ENCODE data around the gene PIKFYVE.
A peak's percentile ranks its signal among the peaks of the same experiment; 100 is the strongest.

The PIKFYVE gene

DNA sequence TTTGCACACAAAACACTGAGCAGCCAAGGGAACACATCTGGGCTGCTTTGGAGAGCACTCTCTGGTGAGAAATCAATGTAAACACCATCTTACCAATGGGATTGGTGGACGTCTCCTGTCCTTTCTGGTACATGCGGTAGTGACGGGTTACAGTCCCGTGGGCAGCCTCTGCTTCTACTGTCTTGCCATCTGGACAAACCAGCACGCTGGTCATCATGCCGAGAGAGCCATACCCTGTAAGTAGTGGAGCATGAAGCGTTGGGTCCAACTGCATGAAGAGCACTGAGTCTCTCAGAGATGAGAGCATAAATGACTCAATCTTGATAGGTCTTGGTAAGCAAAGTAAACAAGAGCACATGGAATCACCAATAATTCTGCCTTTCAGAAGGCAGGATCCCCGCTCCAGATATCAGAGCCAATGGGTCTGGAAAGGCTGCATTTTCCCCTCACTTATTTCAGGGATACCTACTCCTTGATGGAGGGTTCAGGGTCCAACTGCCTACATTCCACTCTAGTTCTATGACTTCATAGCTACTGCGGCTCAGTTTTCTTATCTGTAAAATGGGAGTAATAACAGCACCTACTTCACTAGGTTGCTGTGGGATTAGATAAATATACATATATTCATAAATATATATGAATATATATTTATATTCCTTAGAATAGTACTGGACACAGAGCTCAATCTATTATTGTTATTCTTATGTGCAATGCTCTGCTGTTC lies 26.1 kb upstream of the PIKFYVE start:
- H3K36me3 ChIP-seq, result peaks cover 100% of the 10 kb centered on the region
- no peaks in the 10 kb centered on the region for H4K20me1 ChIP-seq
- no peak for TF ChIP-seq Cebpa-rat (IDR thresholded peaks at IDR 0.05)

GRCh38 chr2:208240619-208241209 lies 25.3 kb upstream of the PIKFYVE start:
- Histone ChIP-seq H3K9ac (no peak overlapping the region), H3K9me3 (no peaks in the 10 kb centered on the region), H3K4me3 (no peak overlapping the region), H3K4me2 (no peak overlapping the region), H4K20me1 (no peaks in the 10 kb centered on the region), H3K27ac (no peak overlapping the region), H3K36me3 (peaks cover 100% of the 10 kb centered on the region), H3K4me1 (no peaks in the 10 kb centered on the region), H3K27me3 (no peaks in the 10 kb centered on the region)
- TF ChIP-seq Cebpa-rat (IDR thresholded peaks at IDR 0.05), result no peak

More for the DNA sequence above, 26.1 kb upstream of the PIKFYVE start:
- Histone ChIP-seq H3K4me2 (no peak overlapping the region), H3K9ac (no peak overlapping the region), H3K4me1 (no peaks in the 10 kb centered on the region), H3K27ac (no peak overlapping the region), H3K4me3 (no peak overlapping the region), H3K9me3 (no peaks in the 10 kb centered on the region), H3K27me3 (no peaks in the 10 kb centered on the region)

DNA sequence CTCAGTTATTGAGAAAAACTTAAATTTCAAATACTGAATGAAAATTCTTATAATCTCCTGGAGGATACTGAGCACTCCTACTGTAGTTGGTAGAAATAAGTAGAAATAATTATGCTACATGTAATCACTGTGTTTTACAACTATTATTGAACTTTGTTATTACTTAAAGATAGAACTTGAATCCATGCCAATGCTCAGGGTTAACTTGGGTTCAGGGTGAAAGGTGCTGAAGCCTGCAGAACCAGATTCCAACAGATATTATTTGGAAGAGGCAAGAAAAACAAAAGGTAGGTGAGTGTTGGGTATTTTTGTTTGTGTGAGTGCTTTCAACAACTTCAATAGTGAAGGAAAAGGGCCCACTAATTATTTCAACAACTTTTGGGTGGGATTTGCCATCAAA lies 21.6 kb upstream of the PIKFYVE start:
- H3K36me3 ChIP-seq, result peaks cover 100% of the 10 kb centered on the region
- H3K4me1 ChIP-seq, result peaks cover 20% of the 10 kb centered on the region
- H3K27me3 ChIP-seq, result no peaks in the 10 kb centered on the region
- TF ChIP-seq Cebpa-rat (IDR thresholded peaks at IDR 0.05), result no peak
- no peak overlapping the region for H3K4me3 ChIP-seq
- no peak overlapping the region for H3K9ac ChIP-seq
- H4K20me1 ChIP-seq, result no peaks in the 10 kb centered on the region
- H3K4me2 ChIP-seq, result no peak overlapping the region
- no peaks in the 10 kb centered on the region for H3K9me3 ChIP-seq
- H3K27ac ChIP-seq, result no peak overlapping the region

DNA sequence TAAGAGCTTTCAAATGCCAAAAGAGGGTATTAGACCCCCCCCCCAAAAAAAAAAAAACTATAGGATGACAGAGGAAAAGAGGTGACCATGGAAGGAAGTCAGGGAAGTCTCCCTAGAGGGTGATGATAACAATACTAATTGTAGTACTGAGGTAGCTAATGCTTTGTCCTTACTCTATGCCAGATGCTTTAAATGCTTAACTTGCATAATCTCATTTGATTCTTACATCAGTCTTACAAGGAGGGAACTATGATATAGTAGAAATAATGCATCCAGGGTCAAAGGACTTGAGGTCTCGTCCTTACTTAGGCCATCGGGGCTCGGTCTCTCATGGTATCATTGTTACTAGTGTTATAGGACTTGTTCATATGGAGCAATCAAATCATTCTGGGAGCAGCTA lies 20.3 kb upstream of the PIKFYVE start:
- no peak overlapping the region for H3K9ac ChIP-seq
- H3K4me1 ChIP-seq, result peaks cover 27% of the 10 kb centered on the region
- peaks cover 100% of the 10 kb centered on the region for H3K36me3 ChIP-seq
- no peaks in the 10 kb centered on the region for H3K27me3 ChIP-seq
- no peak overlapping the region for H3K27ac ChIP-seq
- no peaks in the 10 kb centered on the region for H3K9me3 ChIP-seq
- TF ChIP-seq Cebpa-rat (IDR thresholded peaks at IDR 0.05), result no peak
- no peaks in the 10 kb centered on the region for H4K20me1 ChIP-seq
- no peak overlapping the region for H3K4me3 ChIP-seq
- H3K4me2 ChIP-seq, result no peak overlapping the region

DNA sequence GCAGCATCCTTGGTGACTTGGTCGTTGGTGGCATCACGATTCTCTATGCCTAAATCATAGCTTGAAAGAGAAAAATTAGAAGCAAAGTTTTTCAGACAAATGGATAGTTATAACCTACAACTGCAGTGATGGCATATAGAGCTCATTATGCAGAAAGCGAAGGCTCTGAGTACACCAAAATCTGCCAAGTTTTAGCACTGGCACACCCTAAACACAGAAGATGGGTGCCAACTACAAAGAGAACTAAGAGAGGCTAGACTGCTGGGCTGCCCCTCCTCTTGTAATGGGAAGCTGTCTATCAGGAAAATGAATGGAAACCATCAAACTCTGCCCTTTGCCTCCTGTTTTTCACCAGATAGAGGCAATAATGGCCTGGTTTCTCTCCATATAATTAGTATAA lies 17.5 kb upstream of the PIKFYVE start:
- no peak for TF ChIP-seq Cebpa-rat (IDR thresholded peaks at IDR 0.05)
- peaks cover 93% of the 10 kb centered on the region for H3K36me3 ChIP-seq
- H3K9me3 ChIP-seq, result no peaks in the 10 kb centered on the region
- H3K27me3 ChIP-seq, result no peaks in the 10 kb centered on the region
- peak overlapping the region; percentile 27; the same call in 1 of the 2 replicates for H3K4me2 ChIP-seq
- H3K9ac ChIP-seq, result no peak overlapping the region
- peaks cover 7% of the 10 kb centered on the region; the same call in 1 of the 2 replicates for H4K20me1 ChIP-seq
- no peak overlapping the region for H3K27ac ChIP-seq
- peaks cover 56% of the 10 kb centered on the region for H3K4me1 ChIP-seq
- no peak overlapping the region for H3K4me3 ChIP-seq

DNA sequence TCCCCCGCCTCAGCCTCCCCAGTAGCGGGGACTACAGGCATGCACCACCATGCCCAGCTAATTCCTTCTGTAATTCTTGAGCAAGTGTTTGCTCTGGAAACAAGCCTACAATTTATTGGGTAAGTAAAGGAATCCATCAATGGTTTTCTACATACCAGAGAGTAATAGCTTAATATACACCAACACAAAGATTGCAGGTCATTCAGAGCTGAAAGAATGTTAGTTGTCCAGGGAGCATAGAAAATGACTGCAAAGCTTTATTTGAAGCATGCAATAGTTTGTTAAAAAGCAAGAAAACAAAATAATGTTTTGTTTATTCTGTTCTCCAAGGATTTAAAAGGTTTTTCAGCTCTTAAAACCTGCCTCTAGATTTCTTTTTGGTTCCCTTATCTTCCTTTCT lies 16.8 kb upstream of the PIKFYVE start:
- Histone ChIP-seq H4K20me1 (peaks cover 11% of the 10 kb centered on the region; the same call in 1 of the 2 replicates), H3K9ac (no peak overlapping the region), H3K27ac (no peak overlapping the region), H3K4me3 (no peak overlapping the region), H3K4me2 (no peak overlapping the region), H3K9me3 (no peaks in the 10 kb centered on the region), H3K4me1 (peaks cover 60% of the 10 kb centered on the region), H3K27me3 (no peaks in the 10 kb centered on the region), H3K36me3 (peaks cover 86% of the 10 kb centered on the region)
- TF ChIP-seq Cebpa-rat (IDR thresholded peaks at IDR 0.05), result no peak

- H3K9ac ChIP-seq, result no peak overlapping the region
- H3K27ac ChIP-seq, result 0 out of 2 replicates have a peak overlapping the region, but pooled peaks have one; percentile 3
- no peak overlapping the region for H3K4me3 ChIP-seq
- H4K20me1 ChIP-seq, result peaks cover 11% of the 10 kb centered on the region
- H3K9me3 ChIP-seq, result no peaks in the 10 kb centered on the region
- no peak for TF ChIP-seq Cebpa-rat (IDR thresholded peaks at IDR 0.05)
- H3K4me2 ChIP-seq, result peak overlapping the region; percentile 15
- no peaks in the 10 kb centered on the region for H3K27me3 ChIP-seq
- peaks cover 62% of the 10 kb centered on the region for H3K4me1 ChIP-seq
- H3K36me3 ChIP-seq, result peaks cover 75% of the 10 kb centered on the region
These were observed 15.7 kb upstream of the PIKFYVE start for GRCh38 chr2:208250388-208250787.

DNA sequence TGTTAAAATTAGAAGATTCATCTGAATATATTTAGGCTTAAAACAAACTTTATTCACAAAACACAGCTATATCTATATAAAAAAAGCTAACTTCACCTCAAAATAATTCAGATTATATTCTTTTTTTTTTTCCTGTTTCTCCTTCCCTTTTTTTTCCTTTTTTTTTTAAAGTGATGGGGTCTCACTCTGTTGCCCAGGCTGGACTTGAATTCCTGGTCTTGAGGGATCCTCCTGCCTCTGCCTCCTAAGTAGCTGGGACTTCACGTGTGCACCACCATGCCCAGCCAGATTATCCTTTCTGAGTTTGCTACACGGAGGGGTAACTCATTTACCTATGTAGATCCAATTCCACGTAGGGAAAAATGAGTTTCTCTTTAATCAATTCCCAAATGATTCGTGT lies 15.0 kb upstream of the PIKFYVE start:
- Histone ChIP-seq H3K4me2 (peak overlapping the region; percentile 15), H3K27ac (no peak overlapping the region), H3K4me3 (no peak overlapping the region), H3K36me3 (peaks cover 68% of the 10 kb centered on the region), H3K27me3 (no peaks in the 10 kb centered on the region), H4K20me1 (peaks cover 11% of the 10 kb centered on the region), H3K4me1 (peaks cover 69% of the 10 kb centered on the region), H3K9ac (no peak overlapping the region), H3K9me3 (no peaks in the 10 kb centered on the region)
- no peak for TF ChIP-seq Cebpa-rat (IDR thresholded peaks at IDR 0.05)

DNA sequence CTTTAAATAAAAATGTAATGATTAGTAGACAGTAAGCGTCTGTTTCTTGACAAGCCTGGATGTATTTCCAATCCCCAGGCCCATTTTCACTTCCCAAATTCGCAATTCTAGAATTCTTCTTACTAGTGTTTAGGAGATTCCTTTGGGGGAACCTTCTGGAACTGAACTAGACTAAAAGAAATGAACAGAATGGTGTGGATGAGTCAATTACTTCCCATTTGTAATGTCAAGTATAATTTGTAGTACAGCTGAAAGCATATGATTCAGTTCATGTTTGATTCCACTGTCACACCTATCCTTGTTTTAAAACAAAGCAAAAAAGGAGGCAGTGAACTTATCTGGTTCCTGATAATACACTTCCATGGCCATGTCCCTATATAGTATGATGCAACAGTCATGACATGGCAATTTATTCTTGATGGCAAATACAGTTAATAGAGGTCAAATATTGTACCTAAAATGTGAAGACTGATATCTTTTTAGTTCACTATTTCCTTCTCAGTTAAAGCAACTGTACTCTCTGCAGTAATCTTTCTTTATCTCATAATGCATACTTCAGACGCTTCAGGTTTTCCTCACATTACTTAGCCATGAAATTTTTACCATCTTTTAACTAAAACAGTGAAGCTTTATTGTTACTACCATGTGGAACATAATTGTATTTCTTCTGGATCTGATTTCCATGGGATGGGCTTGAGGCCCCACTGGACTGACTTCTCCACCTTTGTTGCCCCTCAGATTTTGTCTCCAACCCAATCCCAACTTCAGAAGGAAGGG lies 13.2 kb upstream of the PIKFYVE start:
- Histone ChIP-seq H3K4me2 (peak overlapping the region; percentile 80), H3K4me3 (peak overlapping the region; percentile 94), H3K36me3 (peaks cover 50% of the 10 kb centered on the region), H3K27ac (no peak overlapping the region), H3K4me1 (peaks cover 57% of the 10 kb centered on the region), H3K27me3 (no peaks in the 10 kb centered on the region), H4K20me1 (peaks cover 11% of the 10 kb centered on the region), H3K9me3 (no peaks in the 10 kb centered on the region), H3K9ac (peak overlapping the region; percentile 79; the same call in 1 of the 2 replicates)
- TF ChIP-seq Cebpa-rat (IDR thresholded peaks at IDR 0.05), result no peak; the same call in 1 of the 2 replicates

Measured in BLaER1 (cell line).